HG02852 (cell line): ENCODE data around the gene PRKD3.
A peak's percentile ranks its signal among the peaks of the same experiment; 100 is the strongest.

Experiments
- ATAC-seq: cut with Tn5 transposase; IDR thresholded peaks from one replicate; pipeline ENCODE4 v1.9.1; 2021; ENCODE audit warnings: mild to moderate bottlenecking, moderate library complexity; ENCODE audit not compliant: unreplicated experiment

The PRKD3 gene

DNA sequence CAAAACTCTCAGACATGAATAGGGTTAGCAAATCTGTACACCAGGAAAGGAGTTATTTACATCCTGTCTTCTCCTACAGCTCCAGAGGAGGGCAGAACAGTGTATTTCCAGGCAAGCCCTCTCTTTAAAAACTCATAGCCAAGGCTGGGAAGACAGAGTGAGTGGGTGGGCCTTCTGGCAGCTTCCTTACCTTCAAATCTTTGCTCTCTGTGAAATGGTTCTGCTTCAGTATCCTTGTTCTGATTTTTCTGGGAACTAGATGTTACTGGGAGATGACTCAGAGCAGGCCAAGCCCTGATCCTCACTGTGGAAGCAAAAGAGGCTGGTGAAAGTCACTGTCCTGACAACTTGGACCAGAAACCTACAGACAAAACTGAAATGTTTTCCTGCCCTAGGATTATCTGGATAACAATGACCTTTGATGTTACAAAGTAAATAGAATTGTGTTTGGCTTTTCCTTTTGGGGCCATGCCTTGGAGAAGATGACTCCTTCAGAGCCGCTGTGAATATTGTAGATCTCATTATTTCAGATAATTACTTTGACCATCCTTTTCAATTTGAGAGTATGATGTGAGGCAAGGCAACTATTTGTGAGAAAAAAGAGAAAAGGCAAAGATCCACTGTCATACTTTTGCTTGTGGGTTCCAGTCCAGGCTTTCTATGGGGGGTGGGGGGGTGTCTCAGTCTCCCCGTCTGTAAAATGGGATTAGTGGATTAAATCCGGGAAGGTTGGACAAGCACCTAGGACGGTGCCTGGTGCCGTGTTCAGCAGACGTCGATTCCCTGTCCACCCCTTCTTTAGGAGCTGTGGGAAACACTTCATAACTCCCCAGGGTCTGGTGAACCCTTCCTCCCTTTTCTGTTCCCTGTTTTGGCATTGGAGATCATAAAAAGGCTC lies 19.2 kb upstream of the PRKD3 start:
- no peak for ATAC-seq

DNA sequence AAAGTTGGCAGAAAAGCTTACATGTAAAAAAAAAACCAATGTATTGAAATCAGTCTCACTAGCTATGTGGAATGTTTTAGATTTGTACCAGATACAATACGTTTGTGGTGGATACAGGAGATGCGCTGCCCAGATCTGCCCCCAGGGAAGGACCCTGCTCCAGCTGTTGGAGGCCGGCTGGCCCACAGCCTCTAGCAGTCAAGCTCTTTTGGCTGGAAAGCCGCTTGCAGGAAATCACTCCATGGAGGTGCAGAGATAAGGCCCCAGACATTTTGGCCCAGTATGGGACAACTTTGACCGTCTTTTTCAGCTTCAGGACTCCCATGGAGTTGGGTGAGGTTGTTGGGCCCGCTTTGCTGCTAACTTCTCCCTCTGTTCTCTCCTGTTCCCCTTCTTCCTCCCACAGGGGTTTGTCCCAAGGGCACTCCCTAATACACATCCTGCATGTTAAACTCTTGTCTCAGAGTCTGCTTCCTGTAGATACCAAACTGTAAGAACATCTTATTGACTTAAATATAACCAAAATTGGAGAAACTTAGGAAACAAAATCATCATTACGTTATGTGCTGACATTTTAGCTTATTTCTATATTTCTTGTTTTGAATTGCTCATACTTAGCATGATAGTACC lies 18.1 kb upstream of the PRKD3 start:
- no peak for ATAC-seq

DNA sequence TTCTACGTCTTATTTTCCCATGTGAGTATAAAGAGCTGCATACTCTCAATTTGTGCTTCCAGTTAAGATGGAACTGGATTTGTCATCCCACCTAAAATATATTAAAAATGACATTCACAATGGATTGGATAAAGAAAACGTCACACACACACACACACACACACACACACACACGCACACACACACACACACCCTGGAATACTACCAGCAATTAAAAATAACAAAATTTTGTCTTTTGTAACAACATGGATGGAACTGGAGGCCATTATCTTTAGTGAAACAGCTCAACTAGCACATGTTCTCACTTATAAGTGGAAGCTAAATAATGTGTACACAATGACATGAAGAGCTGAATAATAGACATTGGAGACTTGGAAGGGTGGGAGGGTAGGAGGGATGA lies 16.0 kb upstream of the PRKD3 start:
- no peak for ATAC-seq

DNA sequence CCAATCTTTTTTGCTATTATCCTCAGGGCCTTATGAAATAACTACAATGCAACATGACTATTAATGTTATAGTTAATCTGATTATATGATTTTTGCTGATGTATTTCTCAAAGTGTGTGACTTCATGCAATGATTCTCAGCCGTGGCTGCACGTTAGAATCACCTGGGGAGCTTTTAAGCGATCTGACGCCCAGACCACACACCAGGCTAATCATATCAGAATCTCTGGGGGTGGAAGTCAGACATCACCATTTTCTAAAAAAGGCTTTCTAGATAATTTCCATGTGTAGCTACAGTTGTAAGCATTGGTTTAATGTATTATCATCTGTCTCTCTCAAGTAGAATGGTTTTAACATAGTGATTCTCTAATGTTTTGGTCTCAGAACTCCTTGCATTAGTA lies 14.3 kb upstream of the PRKD3 start:
- ATAC-seq = no peak

DNA sequence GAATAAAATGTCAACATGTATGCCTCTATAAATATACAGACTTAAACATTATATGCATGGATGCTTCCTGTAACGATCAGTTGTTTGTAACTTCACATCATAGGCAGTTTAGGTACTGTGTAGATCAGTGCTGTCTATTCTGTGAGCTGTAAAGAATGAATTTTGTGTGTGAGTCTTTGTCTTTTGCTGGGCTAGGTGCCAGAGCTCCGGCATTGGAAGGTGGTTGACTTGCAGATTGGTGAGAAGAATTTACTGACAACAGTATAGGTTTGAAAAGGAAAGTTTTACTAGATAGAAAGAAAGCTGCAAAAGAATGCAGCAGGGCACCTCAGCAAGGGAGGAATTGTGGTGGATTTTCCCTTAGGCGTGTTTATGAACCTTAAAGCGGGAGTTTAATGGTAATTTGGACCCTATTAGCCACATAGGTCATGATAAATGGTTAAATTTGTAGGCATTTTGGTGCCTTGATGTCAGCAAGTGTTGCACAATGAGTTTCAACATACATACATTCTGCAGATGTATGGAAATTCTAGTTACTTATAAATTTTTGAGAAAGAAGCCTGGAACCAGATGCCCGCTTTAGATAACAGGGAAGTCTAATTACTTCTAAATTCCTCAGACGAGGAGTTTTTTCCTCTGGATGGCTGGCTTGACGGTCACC lies 13.1 kb upstream of the PRKD3 start:
- no peak for ATAC-seq

DNA sequence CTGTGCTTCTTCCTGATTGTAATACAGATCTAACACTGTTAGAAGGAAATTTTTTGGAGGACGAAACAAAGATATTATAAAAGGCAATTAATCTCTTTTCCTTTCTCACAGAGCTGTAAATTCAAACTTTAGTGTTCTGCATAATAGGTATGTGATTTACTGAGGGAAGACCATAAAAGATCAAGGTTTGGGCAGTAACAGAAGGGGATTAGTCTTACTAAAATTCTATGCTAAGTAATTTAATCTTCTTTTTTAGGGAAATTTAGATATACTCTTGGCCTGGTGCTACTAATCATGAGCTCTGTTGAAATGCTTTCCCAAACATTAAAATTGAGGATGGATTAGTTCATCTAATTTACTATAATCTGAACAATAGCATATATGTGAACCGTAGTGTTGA lies 11.0 kb upstream of the PRKD3 start:
- ATAC-seq = no peak

DNA sequence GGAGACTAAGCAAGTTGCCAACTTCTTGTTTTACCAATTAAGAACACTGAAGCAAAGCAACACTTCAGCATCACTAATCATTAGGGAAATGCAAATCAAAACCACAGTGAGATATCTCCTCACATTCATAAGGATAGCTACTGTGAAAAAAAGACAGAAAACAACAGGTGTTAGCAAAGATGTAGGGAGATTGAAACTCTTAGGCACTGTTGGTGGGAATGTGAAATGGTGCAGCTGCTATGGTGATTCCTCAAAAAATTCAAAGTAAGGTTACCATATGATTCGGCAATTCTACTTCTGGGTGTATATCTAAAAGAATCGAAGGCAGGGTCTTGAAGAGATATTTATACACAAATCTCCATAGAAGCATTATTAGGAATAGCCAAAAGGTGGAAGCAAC lies 8.6 kb upstream of the PRKD3 start:
- no peak for ATAC-seq

DNA sequence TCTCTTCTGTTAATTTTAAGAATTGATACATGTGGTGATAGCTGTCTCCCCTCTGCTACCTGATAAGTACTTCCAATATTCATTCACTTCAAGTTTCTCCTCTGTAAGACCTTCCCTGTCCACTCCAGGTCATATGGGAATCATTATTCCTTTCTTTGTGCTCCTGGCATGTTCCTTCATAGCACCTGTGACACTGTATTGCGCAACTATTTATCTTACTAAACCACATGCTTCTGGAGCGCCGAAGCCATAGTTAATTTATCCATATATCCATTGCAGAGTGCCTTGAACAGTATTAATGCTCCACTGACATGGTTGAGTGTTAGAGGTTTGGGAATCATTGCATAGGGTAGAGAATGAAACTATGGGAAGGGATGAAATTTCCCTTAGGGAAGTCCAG lies 7.9 kb upstream of the PRKD3 start:
- ATAC-seq = no peak

DNA sequence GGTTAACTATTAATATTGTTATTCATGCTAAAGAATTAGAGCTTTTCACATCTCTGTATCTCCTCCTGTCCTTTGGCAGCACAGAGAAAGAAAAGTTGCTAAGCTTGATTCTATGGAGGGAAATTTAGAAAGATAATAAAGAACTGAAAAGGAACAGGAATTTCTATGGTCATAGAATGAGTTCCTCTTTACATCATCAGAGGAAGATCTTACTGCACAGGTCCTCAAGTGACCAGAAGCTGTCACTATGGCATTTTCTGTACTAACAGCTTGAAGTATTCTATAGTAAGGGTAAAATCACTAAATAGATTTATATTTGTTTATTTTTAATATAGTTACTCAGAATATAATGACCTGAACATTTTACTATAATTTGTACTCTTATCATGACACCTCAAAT lies 6.0 kb upstream of the PRKD3 start:
- ATAC-seq = no peak

DNA sequence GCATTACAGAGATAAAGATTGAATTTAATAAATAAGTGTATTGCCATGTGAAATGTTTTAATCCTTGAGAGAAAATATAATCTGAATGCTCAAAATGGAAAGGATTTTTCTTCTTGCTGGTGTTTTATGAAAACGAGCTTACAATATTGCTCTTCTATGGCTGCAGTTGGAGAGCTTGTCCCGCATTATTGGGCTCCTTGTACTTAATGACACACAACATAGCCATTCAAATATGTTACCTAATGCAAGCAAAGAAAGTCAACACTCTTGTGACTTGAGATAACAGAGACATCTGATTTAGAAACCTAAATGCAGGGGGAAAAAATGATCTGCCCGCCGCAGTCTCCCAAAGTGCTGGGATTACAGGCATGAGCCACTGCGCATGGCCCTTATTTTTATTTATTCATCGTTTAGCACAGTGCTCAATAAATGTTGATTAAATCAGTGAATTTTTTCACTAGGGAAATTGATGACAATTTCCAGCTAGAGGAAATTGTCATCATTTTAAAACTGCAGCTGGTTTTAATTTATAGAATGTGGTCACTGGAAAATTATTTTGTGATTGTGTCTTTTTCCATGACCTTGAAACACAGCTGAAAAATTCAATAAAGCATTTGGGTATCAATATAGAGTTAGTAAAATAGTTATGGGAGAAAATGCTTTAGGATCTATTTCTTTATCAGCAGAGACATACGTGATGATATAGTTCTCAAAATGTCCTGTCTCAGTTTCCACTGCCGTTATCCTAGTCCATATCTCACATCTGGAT lies 2.4 kb upstream of the PRKD3 start:
- no peak for ATAC-seq

DNA sequence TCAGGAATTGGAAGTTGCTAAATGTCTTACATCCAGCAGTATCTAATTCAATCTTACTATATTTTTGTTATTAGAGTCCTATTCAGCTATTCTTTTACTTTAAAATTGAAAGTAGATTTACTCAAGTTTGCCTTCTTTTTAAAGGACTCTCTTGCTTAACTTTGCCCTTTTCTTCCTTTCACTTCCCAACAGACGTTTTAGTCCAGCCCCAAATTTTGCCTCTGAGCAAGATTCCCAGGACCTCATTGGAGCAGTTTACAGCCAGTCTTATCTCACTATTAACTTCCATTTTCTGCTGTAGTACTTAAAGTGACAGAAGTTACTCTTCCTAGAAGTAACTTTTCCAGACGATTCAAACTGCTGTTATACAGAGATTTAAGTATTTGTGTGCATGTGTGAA lies 1.7 kb upstream of the PRKD3 start:
- no peak for ATAC-seq

DNA sequence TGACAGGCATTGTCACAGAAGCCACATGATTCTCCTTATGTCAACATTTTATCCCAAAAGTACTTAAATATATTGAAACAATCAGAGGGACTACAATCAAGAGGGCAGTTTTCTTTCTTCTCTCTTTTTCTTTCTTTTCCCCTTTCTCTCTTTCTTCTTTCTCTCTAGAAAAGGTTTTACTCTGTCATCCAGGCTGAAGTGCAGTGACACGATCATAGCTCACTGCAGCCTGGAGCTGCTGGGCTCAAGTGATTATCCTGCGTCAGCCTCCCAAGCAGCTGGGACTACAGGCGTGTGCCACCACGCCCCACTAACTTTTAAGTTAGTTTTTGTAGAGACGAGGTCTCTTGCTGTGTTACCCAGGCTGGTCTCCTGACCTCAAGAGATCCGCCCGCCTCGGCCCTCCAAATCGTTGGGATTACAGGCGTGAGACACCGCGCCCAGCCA lies 1.0 kb upstream of the PRKD3 start:
- no peak for ATAC-seq

DNA sequence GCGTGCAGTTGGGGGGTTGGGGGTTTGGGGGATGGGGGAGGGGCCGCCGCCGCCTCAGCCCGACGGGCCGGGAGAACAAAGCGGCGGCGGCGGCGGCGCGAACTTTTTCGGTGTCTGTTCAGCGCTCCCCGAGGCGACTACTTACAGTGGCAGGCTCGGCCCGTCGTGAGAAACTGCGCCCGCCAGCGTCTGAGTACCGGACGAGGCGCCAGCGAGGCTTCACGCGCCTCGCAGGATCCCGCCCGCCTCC lies 172 bp downstream of the PRKD3 start:
- ATAC-seq = no peak

DNA sequence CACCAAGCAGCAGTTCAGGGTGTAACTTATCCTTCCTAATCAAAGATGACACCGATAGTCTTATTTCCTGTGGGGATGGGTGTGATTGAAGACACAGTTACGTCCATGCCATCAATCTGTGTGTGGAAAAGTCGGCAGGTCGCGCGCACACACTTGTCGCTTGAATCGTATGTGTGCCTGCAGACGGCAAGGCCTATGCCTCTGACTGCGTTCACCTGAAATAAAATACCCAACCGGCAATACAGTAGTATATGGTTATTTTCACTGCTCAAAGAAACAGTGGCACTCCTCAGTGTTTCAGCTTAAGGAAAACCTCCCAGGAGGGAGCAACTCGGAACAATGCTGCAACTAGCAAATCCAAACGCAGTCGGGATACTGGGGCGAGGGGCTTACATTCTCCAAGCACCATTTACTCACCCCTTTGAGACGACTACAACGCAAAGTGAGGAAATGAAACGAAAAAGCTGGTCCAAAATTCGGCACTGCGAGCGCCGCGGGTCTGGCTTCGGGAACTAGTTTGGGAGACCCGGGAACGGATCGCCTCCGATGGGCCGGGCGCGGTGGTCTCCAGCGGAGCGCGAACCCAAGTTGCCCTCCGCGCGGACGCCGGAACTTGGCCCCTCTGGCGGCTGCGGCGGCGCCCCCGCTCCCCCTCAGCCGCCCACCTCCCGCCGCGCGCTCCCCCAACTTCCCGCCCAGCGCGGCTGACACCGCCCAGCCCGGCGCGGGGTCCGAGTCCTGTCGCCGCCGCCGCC lies 675 bp downstream of the PRKD3 start:
- peak; percentile 30 for ATAC-seq

DNA sequence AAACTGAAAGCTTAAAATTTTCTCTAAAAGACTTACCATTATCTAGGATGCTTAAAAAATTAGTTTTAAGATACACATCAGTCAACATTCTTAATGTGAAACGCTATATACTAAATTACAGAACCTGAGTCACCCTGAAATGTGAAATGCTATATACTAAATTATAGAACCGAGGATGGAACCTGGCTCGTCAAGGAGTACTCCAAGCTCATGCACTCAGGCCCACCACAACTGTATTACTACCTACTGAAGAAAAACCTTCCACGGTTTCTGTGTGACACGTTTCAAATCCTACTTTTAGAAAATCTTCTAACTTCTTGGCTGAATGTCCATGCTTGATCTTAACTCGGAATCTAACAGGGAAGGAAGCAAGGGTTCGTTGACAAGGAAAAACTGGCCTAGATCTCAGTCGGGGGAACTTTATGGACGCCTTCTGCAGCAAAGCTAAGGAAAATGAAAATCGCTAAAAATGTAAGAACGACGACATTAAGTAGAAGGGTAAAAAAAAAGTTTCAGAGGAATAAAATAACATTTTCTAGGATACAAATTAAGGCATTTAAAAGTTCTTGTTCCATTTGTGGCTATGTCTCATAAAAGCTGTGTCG lies 1.4 kb downstream of the PRKD3 start:
- no peak for ATAC-seq

DNA sequence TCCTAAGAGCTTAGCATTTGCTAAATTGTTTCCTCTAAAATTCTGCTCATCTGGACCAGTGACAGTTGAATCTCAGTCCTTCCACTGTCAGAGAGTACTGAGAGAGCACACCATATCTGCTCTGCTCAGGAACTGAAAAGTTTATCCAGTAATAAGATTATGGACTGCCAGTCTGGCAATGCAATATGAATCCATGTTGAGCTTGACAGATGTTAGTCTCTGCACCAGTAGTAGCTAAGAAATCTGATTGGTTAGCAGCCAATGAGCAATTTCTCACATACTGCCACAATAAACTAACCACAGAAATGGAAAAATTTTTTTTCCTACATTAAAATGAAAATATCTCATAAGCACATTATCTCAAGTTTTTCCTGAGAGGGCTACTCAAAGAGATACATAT lies 2.3 kb downstream of the PRKD3 start:
- no peak for ATAC-seq

DNA sequence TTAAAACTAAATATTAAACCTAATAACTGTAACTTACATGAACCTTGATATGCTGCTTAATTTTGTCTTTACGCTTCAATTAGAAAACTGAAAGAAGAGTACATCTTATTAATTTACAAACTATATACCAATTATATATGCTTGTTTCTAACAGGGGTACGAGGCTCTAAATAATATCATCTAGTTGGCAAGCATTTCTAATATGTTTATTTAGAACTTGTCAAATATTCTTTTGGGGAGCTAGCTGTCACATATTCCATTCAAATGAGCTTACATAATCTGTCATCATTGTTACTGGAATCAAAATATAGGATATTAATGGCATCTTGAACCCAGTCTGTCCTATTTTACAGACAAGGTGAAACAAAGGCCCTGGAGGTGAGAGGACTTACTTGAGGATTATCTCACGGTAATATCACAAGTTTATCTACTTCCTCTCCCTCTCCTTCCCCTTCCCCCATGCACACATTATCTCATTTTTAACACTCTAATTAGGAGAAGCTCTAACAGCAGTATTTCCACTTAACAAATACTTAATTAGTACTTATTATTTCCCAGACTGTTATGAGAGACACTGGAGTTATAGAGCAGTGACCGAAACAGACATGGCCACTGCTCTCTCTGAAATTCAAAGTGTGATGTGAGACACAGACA lies 3.5 kb downstream of the PRKD3 start:
- no peak for ATAC-seq

DNA sequence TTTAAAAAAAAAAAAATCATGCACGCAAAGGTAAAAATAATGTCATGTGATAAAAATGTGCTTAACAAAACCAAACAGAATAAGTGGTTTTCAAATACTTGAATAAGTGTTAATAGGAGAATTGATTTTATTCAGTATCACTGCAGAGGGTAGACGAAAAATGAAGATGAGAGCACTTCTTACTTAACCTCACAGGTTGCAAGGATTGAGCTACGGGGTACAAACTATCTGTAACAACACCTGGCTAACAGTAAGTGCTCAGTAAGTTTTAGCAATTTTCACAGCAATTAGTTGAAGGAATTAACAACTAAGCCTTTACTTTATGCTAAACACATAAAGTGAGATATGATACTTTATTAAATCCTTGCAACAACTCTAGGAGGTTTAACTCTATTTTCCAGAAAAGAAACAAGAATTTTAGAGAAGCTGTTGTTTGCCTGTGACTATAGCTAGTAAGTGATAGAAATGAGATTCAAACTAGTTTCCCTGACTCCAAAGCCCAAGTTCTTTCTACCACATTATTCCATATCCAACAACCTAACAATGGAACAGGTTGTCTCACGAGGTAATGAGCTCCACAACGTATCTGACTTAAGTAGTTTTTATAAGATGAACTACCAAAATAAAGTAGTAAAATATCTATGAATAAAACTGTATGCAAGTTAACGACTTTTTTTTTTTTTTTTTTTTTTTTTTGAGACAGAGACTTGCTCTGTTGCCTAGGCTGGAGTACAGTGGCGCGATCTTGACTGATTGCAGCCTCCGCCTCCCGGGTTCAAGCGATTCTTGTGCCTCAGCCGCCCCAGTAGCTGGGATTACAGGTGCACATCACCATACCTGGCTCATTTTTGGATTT lies 4.7 kb downstream of the PRKD3 start:
- no peak for ATAC-seq

DNA sequence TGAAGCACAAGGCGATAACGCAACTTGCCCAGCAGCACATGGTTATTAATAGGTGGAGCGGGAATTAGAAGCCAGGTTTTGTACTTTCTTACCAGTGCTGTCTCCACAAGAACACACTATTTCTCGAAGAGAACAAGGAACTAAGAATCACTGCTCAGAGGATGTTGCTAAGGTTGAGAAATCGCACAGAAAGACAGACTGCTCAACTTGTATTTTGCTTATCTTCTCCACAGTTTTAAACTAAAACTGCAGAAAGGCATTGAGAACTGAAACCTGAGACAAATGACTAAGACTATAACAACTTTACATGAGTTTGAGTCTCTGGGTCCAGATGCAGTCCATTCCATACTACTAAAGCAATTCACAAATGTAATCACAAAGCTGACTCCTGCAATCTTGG lies 6.2 kb downstream of the PRKD3 start:
- ATAC-seq = peak; percentile 84
